GM23338 (cell line): ENCODE results near the gene NPC1. TPM values are rescaled to one million over a fixed set of nuclear protein-coding genes. Genes with fewer than 3 reads are reported as not detected.

ENCODE experiments used
- ATAC-seq: fragments of 200-7000 bp; cut with Tn5 transposase; 3 replicates; pipeline ENCODE4 v1.9.1; 2020
- DNase-seq: peaks from one replicate; pipeline ENCODE4 v3.0.0-alpha.2; 2015; ENCODE audit warnings: low spot score
- H2AFZ ChIP-seq: fragments of 200-600 bp; sonication (generic); 2 replicates; pipeline ENCODE4 v1.8.0; 2016; ENCODE audit warnings: antibody characterized with exemption, mild to moderate bottlenecking, moderate library complexity
- H3F3A ChIP-seq: fragments of 200-600 bp; sonication (generic); replicated peaks from 2 replicates; pipeline ENCODE4 v1.8.0; 2017; ENCODE audit warnings: antibody characterized with exemption, mixed run types, low read depth
- H3K27ac ChIP-seq: fragments of 200-600 bp; sonication (generic); 2 replicates; pipeline ENCODE4 v1.6.1; 2016; ENCODE audit warnings: low read depth
- H3K27me3 ChIP-seq: fragments of 200-600 bp; sonication (generic); 2 replicates; pipeline ENCODE4 v1.8.0; 2016; ENCODE audit warnings: mild to moderate bottlenecking, mixed run types, moderate library complexity; ENCODE audit not compliant: insufficient read depth
- H3K36me3 ChIP-seq: fragments of 200-600 bp; sonication (generic); 2 replicates; pipeline ENCODE4 v1.8.0; 2016; ENCODE audit warnings: mild to moderate bottlenecking; ENCODE audit not compliant: insufficient read depth
- H3K4me1 ChIP-seq: fragments of 200-600 bp; sonication (generic); 2 replicates; pipeline ENCODE4 v1.8.0; 2016; ENCODE audit warnings: mild to moderate bottlenecking, moderate library complexity; ENCODE audit not compliant: insufficient read depth
- H3K4me2 ChIP-seq: fragments of 200-600 bp; sonication (generic); 2 replicates; pipeline ENCODE4 v1.7.1; 2017; ENCODE audit warnings: mixed run types
- H3K4me3 ChIP-seq: fragments of 200-600 bp; sonication (generic); 2 replicates; pipeline ENCODE4 v1.6.1; 2016; ENCODE audit warnings: mixed run types
- H3K79me2 ChIP-seq: fragments of 200-600 bp; sonication (generic); replicated peaks from 2 replicates; pipeline ENCODE4 v1.8.0; 2017; ENCODE audit warnings: mild to moderate bottlenecking; ENCODE audit not compliant: insufficient read depth
- H3K9me2 ChIP-seq: fragments of 200-600 bp; sonication (generic); 2 replicates; pipeline ENCODE4 v1.8.0; 2017; ENCODE audit not compliant: insufficient read depth
- H4K20me1 ChIP-seq: fragments of 200-600 bp; sonication (generic); replicated peaks from 2 replicates; pipeline ENCODE4 v1.8.0; 2017; ENCODE audit warnings: mild to moderate bottlenecking; ENCODE audit not compliant: insufficient read depth
- H3K27ac Mint-ChIP-seq: 2 replicates; pipeline ENCODE4 v1.8.0; 2020; ENCODE audit warnings: inconsistent platforms, mild to moderate bottlenecking, moderate library complexity, mixed read lengths
- H3K27me3 Mint-ChIP-seq: 3 replicates; pipeline ENCODE4 v1.8.0; 2022; ENCODE audit warnings: low read depth, mild to moderate bottlenecking, moderate library complexity, mixed read lengths, inconsistent platforms; ENCODE audit not compliant: insufficient read depth, poor library complexity
- H3K36me3 Mint-ChIP-seq: 3 replicates; pipeline ENCODE4 v1.8.0; 2021; ENCODE audit warnings: low read depth, mild to moderate bottlenecking, inconsistent platforms, moderate library complexity, mixed read lengths
- H3K4me1 Mint-ChIP-seq: 3 replicates; pipeline ENCODE4 v1.8.0; 2020; ENCODE audit warnings: mild to moderate bottlenecking, inconsistent platforms, mixed read lengths
- H3K4me3 Mint-ChIP-seq: 3 replicates; pipeline ENCODE4 v1.8.0; 2021; ENCODE audit warnings: moderate library complexity, mild to moderate bottlenecking, inconsistent platforms, mixed read lengths
- H3K9me3 Mint-ChIP-seq: 3 replicates; pipeline ENCODE4 v1.8.0; 2020; ENCODE audit warnings: moderate library complexity, mild to moderate bottlenecking, inconsistent platforms, mixed read lengths
- CREB1 ChIP-seq: fragments of 250-450 bp; sonication (Bioruptor Pico); IDR thresholded peaks from 2 replicates; pipeline ENCODE4 v1.5.0; 2020; ENCODE audit warnings: low read depth, mild to moderate bottlenecking, moderate library complexity
- ETS1 ChIP-seq: IDR thresholded peaks from 2 replicates; pipeline ENCODE4 v1.6.1; 2016; ENCODE audit warnings: antibody characterized with exemption
- EZH2 ChIP-seq: fragments of 200-600 bp; sonication (generic); IDR thresholded peaks from one replicate; pipeline ENCODE4 v1.8.0; 2017; ENCODE audit warnings: antibody characterized with exemption, mild to moderate bottlenecking, low read depth; ENCODE audit not compliant: unreplicated experiment
- NANOG ChIP-seq: IDR thresholded peaks from 2 replicates; pipeline ENCODE4 v1.6.1; 2016; ENCODE audit warnings: antibody characterized with exemption, borderline replicate concordance
- POLR2AphosphoS5 ChIP-seq: IDR thresholded peaks from 2 replicates; pipeline ENCODE4 v1.6.1; 2016; ENCODE audit warnings: antibody characterized with exemption, low read depth
- ZNF331 ChIP-seq: fragments of 250-450 bp; sonication (Bioruptor Pico); IDR thresholded peaks from 2 replicates; pipeline ENCODE4 v1.5.0; 2020; ENCODE audit warnings: low read depth, mild to moderate bottlenecking, moderate library complexity
- ZNF462 ChIP-seq: fragments of 250-450 bp; sonication (Bioruptor Pico); IDR thresholded peaks from 2 replicates; pipeline ENCODE4 v1.5.0; 2020; ENCODE audit warnings: mild to moderate bottlenecking, moderate library complexity
- polyA plus RNA-seq: library from polyadenylated mRNA; unstranded; fragments of >200 nt; fragmentation: Nextera tagmentation; extraction: Ambion mirVana; gene quantifications from 2 replicates; pipeline ENCODE4 v1.2.1, GENCODE V29; 2016
- total RNA-seq: library from RNA; depleted of rRNA; stranded (reverse); fragments of >200 nt; shearing (Covaris generic); gene quantifications from 2 replicates; pipeline ENCODE4 v1.2.3, GENCODE V29; 2014

Gene NPC1
- total and polyA plus RNA-seq, 2 experiments from 2014 or later, result 18.4 to 45.1 TPM

DNA sequence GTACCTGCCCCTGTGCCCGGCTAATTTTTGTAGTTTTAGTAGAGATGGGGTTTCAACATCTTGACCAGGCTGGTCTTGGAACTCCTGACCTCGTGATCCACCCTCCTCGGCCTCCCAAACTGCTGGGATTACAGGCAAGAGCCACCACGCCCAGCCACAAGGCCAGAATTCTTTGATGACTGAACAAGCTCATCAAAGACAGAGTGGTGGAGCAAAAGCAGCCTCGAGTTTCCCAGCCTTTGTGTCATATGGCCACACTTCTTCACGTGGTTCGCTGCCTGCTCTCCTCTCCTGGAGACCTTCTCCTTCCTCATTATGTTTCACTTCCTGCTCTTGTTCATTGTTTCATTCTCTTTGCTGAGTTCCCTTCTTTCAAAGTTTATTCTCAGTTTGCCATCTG lies 9.9 kb upstream of the NPC1 start:
- Histone ChIP-seq H3K4me2 (no peak overlapping the region), H3K9me2 (no peaks in the 10 kb centered on the region), H3K27ac (no peak overlapping the region), H3K79me2 (no peaks in the 10 kb centered on the region), H2AFZ (no peak overlapping the region; the same call in 1 of the 2 replicates), H3F3A (no peaks in the 10 kb centered on the region), H3K27me3 (no peaks in the 10 kb centered on the region), H4K20me1 (no peaks in the 10 kb centered on the region), H3K4me1 (no peaks in the 10 kb centered on the region; the same call in 1 of the 2 replicates), H3K36me3 (no peaks in the 10 kb centered on the region), H3K4me3 (no peak overlapping the region)
- Mint-ChIP-seq H3K27ac (no peak overlapping the region), H3K9me3 (peaks cover 3% of the 10 kb centered on the region; the same call in 1 of the 3 replicates), H3K4me1 (no peaks in the 10 kb centered on the region), H3K27me3 (no peaks in the 10 kb centered on the region), H3K4me3 (no peak overlapping the region), H3K36me3 (no peaks in the 10 kb centered on the region)
- no peak for TF ChIP-seq ZNF331 (CRISPR knock-in tag)
- no peak for TF ChIP-seq CREB1
- no peak for TF ChIP-seq NANOG
- TF ChIP-seq ZNF462 (CRISPR knock-in tag), result no peak
- TF ChIP-seq ETS1, result no peak
- TF ChIP-seq POLR2AphosphoS5, result no peak
- TF ChIP-seq EZH2, result no peak
- ATAC-seq (no peak), DNase-seq (no peak)
